Measurements from ENCODE around the gene WNT3.
A peak's percentile ranks its signal among the peaks of the same experiment; 100 is the strongest.
"Not testable (repeated sequence)": the region's sequence is repeated elsewhere in the genome, so short reads cannot be mapped to it uniquely, and the experiment has no call there.

The WNT3 gene

DNA sequence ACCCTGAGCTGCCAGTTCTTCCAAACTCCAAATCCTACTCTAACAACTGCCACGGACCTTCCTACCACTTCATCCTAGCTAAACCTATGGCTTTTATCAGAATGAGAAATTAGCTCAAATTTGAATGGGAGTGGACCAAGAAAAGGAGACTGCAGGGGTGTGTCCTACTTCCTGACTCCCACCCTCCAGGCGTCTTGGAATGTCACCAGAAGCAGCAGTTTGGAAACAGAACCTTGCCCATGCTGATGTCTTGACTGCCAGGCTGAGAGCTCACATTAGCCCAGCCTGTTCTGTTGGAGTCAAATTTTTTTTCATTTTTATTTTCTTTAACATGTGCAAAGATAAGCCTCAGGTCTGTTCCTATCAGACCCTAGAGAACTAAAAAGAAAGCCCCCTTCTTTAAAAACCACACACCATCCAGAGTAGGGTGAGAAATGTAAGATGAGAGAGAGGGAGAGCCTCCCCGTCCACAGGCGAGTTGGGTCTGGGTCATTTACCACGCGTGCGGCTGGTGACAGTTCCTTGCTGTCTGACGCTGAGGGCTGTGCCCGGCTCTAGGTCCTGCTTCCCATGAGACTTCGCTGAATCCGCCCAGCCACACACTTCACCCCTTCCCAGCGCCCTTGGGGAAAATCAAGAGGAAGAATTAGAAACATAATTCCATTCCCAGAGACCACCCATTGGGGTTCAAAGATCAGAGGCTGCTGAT is 54.3 kb downstream of the WNT3 start:
- no peak for DNase-seq

DNA sequence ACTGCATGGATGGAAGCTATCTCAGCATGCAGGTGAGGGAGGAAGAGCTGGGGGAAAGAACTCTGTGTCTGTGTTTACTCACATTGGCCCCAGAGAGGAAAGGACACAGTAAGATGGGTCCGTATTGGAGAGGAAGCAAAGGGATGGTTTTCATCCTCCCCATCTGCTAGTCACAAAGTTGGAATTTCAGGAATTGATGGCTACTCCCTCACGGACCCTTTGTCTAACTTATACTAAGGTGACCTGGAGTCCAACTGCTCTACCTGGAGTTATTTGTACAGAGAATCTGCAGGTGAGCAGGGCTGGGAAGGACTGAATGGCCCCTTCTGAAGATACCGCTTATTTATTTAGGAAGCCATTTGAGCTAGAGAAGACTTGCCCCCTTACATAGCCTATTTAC is 55.1 kb downstream of the WNT3 start:
- DNase-seq: no peak

DNA sequence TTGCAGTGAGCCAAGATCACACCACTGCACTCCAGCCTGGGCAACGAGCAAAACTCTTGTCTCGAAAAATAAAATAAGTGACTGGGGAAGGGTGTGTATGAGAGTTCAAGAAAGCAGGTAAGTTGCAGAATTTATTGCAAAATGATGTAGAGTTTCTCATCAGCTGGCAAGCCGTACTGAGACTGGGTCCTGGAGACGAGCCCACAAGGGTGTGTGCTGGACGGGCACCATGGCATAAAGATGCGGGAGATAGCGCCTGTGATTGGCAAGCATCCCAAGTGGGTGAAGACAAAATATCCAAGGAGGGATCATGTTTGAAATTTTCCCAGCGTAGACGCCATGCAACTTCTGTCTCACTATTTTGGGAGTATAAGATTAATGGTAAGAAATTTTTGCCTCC is 59.4 kb downstream of the WNT3 start:
- no peak for DNase-seq

DNA sequence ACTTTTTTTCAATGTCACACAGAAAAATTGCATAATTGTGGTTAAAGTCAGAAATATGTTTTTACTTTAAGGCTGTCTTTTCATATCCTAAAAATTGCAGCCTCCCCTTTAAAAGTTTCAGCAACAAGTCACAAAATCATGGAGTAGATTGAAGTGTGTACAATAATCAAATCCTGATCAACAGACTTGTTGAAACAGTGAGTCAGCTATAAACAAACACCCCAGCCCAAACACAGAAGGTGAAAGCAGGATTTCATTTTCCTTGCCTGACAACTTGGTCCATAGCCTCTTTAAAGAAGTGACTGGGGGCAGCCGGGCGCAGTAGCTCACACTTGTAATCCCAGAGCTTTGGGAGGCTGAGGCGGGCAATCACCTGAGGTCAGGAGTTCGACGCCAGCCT is 59.9 kb downstream of the WNT3 start:
- no peak for DNase-seq

DNA sequence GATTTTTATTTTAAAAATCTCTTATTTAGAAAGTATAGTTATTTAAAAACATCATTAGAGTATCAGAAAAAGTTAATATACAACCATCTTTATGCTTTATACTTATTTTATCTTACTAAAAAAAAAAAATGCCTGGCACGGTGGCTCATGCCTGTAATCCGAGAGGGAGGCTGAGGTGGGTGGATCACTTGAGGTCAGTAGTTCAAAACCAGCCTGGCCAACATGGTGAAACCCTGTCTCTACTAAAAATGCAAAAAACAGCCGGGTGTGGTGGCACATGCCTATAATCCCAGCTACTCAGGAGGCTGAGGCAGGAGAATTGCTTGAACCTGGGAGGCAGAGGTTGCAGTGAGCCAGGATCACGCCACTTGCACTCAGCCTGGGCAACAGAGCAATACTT is 60.9 kb downstream of the WNT3 start:
- DNase-seq: not testable (repeated sequence)

DNA sequence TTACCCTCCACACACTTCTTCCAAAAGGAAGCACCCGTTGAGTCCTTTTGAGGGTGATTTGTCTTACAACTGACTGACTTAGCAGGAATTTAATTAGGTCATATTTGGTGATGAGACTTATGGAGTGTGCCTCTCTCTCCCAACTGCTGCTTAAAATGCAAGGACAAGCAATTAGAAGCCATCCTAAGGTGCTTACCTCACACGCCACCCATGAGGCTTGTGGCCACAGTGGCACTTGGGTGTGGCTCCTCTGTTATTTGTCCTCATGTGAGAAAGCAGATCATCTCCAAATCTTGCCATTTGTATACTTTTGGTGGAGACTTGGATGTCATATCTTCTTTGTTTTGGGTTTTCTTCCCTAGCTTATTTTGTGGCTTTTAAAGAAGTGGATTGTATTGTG is 61.6 kb downstream of the WNT3 start:
- DNase-seq: no peak

DNA sequence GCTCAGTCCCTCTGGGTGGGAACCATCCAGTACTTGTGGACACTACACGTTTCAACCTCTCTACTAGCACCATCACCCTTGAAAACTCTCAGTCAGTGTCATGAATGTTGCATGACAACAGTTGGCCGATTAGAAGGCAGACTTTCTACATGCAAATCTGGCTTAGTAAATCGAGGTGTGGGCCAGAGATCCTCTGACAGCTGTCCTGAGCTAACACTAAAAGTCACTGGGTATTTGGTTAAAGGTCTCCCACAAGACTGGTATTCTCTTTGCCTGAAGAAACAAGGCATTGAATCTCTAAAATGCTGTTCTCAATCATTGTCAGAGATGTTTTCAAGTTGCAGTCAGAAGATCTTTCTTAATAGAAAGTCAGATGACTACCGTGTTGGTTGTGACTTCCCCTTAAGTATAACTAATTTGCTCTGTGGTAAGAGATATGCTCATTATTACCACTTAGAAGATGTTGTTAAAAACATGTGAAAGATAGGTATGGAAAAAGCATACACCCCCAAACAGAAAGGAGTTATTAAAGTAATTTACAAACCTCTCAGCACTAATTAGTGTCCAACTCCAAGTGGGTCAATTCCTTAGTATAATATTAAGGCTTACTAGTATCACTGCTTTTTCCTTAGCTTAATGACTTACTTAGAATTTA is 62.3 kb downstream of the WNT3 start:
- DNase-seq: no peak

DNA sequence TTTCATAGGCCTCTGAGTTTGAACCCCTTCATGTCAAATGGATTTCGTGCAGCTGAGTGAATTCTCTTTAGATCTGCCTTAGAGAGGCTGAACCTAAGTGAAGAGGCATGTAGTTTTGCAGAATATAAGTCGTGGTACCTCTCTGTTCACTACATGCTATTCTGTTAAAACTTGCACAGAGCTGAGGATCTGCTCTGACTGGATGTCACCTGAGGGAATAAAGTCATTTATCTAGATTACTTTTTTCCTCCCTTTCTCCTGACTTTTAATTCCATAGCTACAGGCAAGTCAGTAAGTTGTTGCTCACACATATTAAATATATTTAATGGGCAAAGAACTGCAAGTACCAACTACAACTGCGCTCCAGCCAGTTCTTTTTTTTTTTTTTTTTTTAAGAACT is 64.7 kb downstream of the WNT3 start:
- no peak for DNase-seq

DNA sequence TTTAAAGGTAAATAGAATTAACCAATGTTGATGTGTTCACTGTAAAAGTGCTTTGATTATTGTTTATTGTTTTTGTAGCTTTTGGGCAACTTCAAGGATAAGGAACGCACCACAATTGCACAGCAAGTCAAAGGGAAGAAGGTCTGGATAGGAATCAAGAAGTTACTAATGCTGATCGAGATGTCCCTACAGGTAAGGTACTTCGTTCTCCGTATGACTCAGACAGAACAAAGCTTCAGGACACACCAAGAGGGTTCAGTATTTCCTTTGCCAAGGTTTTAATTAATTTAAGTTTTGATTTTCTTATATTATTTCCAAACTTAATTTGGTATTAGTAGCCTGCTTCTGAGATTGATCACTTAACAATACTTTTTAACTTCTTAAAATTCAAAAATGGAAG is 67.1 kb downstream of the WNT3 start:
- no peak for DNase-seq

DNA sequence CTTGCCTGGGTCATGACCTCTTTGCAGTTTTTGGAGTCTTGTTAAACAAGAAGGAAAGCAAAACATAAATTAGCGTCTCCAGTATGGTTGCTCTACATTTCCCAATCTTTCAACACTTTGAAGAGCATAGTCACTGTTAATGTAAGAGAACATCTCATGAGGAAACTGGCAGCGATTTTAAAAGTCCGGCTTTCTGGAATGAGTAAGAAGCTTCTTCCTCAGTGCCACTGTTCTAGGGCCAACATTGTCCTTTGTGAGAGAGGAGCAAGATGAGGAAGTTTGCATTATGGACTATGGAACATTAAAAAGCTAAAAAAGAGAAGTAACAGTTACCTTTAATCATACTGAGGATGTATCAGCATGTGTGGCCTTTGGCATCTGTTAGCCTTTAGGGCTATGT is 73.1 kb downstream of the WNT3 start:
- no peak for DNase-seq

DNA sequence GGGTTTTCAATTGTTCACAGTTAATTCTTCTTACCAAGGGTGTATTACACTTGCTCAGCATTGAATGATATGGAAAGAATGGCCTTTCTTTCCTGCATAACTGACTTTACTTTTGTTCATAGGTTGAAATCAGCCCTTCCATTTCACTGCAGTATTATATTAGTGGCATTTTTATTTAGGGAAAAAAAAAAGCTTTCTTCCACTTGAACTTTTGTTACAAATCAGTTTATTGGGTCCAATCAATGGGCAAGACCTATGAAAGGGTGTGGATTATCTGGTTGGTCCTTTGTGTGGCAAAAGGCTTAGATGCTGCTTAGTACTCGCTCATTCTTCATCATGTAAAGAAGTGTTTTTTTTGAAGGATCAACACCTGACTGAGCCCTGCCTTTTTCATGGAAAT is 74.1 kb downstream of the WNT3 start:
- DNase-seq: no peak

DNA sequence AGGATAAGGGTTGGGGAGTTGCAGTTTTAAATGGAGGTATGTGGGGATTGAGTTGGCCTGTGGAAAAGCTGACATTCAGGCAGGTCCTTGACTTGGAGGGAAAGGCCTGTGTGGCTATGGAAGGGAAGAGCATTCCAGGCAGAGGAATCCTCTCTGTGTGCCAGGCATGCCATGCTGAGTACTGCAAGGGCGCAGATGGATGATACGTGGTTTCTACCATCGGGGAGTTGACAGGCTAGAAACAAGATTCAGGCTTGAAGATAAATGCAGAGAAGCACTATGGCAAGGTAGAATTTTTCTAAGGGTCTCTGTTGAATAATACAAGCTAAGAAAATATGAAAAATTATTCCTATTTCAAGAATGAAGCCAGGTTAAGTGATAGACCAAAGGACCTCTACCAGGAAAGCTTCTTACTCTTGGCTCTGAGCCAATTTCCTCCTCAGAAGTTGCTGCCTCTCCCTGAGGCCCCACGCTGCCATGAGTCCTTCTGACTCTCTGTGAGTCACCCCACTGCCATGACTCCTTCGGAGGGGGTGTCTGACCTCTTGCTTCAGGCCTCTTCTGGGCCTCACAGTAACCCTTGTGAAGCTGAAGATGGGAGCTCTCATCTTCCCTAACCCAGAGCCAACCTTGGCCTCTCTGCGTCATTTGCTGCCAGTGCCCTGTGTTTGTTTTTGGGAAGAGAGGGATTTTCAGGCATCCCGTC is 75.8 kb downstream of the WNT3 start:
- DNase-seq: peak; percentile 85

DNA sequence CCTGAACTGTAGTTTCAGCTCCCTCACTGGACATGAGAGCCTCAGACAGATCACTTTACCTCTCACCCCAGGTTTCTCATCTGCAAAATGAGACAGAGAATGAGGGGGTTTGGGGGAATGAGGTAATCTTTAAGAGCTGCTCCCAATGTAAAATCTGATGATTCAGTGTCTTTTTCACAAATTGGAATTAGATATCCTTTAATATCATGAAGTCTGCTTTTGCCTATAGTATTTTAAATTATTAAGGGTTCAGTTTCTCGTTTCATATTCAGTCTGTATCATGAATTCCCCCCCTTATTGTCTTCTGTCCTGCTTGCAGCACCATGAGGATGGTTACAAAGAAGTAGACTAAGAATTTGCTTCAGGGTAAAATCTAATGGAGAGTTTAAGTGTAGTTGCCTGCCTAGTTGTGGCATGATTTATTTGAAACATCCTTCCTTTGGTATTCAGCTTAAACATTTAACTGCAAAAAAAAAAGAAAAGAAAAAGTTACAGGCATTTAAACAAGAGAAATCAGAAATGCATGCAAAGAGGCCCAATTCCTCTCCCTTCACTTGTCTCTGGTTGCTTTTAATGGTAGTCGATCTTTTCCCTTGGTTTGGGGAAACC is 77.3 kb downstream of the WNT3 start:
- no peak for DNase-seq

DNA sequence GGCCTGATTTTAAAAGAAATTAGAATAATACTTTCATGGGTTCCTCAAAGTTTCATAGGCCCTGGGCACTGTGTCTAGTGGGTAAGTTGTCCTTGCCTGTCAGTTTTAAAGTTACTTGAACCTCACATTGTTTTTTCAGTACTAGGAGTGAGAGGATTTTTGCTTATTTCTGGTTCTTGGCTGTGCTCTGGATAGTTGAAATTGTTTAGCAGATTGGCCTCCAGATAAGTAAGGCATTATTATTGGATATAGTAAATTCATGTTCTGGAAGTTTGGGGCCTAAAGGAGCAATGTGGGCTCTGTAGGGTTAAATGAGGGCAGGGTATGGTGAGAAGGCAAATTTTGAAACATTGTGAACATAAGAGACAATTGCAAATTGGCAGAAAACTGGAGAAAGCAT is 78.5 kb downstream of the WNT3 start:
- no peak for DNase-seq

DNA sequence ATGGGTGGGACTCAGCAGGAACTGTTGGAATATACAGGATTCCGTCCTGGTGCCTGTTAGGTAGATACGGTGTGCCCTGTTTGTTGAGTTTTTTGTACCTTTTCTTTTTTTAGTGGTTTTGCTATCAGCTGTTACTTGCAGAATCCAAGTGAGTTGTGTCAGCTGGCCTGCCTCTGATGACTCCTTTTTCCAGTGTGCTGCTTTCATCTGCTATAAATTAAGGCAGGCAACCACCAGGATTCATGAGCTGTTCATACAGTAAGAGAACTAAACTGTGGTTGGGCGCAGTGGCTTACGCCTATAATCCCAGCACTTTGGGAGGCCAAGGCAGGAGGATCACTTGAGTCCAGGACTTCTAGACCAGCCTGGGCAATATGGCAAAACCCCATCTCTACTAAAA is 79.9 kb downstream of the WNT3 start:
- peak; percentile 56 for DNase-seq

DNA sequence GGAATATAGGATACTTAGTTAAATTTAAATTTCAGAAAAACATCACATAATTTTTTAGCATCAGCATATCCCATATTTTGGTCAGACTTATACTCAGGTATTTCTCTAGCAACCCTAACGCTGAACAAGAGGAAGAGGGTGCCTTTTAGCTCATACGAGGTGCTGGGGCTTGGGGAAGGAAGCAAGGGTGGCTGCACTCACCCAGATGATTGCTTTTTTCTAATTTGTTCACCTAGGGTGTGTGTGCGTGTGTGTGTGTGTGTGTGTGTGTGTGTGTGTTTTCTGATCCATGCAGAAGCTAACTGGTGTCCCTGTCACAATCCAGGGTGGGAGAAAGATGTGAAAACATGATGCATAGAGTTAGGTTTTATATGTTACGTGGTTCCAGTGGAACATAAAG is 81.2 kb downstream of the WNT3 start:
- no peak for DNase-seq

DNA sequence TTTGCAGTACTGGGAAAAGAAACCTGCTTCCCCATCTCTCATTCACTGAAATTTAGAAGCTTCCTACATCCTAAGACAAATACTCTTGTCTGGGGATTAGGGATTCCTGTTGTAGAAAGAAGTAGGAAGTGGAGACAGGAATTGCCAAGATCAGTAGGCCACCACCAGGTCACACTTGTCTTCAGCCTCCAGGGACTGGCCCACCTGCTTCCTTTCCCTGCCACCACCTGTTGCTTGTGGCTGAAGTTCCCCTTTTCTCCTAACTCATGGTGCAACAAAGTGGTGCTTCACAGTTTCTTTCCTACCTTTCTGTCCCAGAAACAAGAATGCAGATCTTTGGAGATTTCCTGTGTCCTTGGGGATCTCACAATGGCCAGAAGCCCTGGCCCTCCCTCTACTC is 82.4 kb downstream of the WNT3 start:
- no peak for DNase-seq

DNA sequence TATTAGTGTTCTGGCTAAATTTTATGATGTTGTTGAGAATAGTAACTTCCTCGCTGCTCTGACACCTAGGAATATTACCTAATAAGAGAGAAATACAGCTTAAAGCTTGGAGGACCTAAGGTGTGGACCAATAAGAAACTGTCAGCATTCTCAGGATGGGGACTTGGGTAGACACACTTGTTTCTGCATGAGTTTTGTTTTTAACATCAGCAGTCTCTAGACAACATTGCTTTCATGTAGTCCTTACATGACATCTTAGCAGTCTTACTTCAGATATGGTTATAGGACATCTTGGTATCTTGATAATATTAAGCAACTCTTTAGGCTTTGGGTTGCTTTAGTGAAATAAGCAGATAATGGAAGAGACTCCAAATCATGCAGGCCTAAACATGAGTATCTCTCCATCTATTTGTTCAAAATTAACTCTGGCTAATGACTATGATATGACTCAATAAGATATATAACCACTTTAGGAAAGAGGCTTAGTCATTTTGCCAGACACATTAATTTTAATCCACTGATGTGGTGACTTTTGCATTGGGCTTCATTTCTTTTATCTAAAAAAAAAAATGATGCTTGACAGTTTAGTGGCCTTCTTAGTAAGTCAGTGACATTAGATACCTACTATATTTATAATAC is 84.5 kb downstream of the WNT3 start:
- peak; percentile 71 for DNase-seq

DNA sequence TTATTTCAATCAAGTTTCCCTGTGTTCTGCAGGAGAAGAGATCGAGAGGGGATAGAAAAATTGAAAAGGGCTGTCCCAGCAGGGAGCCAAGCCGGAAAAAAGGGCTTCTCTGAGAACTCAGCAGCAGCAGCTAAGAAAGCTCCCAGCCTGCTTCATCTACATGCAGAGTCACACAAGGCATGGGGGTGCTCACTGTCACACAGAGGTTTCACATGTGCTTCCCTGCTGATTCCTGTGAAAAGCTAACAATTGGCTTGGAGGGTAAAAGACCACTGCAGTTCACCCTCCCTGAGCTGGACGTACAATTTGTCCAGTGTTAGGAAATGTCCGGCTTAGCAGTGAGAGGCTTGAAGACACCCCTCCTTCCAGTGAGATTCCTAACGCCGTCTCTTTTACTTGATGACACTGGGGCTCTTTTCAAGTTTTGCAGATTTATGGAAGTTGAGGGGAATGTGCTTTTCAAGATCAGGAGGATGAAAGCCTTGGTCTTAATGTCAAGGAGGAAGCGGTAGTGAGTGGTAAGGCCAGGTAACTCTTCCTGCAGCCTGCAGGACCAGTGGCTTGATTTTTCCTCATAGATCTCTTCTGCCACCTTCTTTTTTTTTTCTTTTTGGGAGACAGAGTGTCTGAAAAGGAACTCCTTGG is 85.6 kb downstream of the WNT3 start:
- peak; percentile 6 for DNase-seq

DNA sequence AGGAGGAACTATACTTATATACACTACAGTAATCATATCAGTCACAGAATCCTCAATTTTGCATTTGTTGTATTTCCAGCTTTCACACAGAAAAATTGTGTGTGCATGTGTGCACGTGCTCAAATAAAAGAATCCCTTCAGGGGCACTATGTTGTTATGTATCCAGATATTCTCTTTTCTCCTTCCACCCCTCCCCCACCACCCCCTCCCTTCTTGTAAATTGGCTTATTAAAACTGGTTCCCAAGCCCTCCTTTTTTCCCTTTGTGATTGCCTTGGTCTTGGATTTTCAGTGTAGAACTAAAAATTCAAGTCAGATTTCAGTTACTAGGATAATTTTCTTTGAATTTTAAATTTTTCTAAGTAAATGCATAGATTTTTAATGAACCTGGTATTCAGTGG is 86.3 kb downstream of the WNT3 start:
- no peak for DNase-seq

DNA sequence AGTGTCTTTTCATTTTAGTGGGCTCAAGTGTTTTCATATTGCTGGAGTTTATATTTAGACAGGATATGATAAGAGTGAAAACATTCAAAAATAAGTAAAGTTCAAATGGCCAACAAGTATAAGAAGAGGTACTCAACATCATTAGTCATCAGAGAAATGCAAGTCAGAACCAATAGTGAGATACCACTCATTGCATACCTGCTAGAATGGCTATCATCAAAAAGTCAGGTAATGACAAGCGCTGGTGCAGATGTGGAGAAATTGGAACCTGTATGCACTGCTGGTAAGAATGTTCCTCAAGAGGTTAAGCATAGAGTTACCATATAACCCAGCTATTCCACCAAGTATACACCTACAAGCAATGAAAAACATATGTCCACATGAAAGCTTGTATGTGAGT is 87.8 kb downstream of the WNT3 start:
- no peak for DNase-seq

DNA sequence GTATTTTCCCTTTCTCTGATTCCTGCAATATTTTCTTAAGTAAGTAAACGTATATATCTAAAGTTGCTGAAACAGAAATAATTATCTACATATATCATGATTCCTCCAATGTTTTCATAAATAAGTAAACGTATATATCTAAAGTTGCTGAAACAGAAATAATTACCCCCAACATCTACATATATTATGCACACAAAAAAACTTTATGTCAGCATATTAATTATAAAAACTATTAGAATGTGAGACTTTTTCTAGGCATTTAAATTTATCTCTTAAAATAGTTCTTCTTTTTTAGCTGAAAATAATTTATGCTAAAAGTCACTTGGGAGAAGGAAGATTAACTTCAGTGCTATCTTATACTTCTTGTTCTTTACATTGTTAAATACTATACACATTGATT is 88.5 kb downstream of the WNT3 start:
- DNase-seq: no peak
